ENCODE data around the gene KRTAP20-4.

GRCh38 chr21:30613836-30614235 lies 6.6 kb upstream of the KRTAP20-4 start, which contains the start of gene KRTAP6-1:
- TF ChIP-seq EZH2 (IDR thresholded peaks at IDR 0.05; ENCODE audit: borderline replicate concordance, low read depth, low read length, poor library complexity, severe bottlenecking) (no peak), CTCF (conservative IDR thresholded peaks at IDR 0.05; ENCODE audit: low read depth, low read length) (no peak)
